Endothelial cell of umbilical vein (primary cell): ENCODE measurements around the gene RHOXF2. TPM values are rescaled to one million over a fixed set of nuclear protein-coding genes. Genes with fewer than 3 reads are reported as not detected.

ENCODE experiments used
- BruUV-seq: library from RNA; stranded (reverse); fragments of 400-500 nt; replicated peaks from 2 replicates; lab custom pipeline; 2021; lab: Mats Ljungman, UMichigan
- CTCF ChIA-PET: fragments of 300-600, 350-600 bp; sonication (Branson Sonifier 250); formaldehyde crosslinking; loops from one replicate; lab custom pipeline; 2021; ENCODE audit warnings: antibody characterized with exemption, inconsistent platforms; lab: Charles Lee
- POLR2A ChIA-PET: fragments of 300-600, 350-600 bp; sonication (Branson Sonifier 250); formaldehyde crosslinking; loops from one replicate; lab custom pipeline; 2021; ENCODE audit warnings: antibody characterized with exemption, inconsistent platforms; lab: Charles Lee
- DNase-seq: peaks from one replicate; pipeline ENCODE4 v3.0.0-alpha.2; 2011; ENCODE audit warnings: low read depth, low spot score
- FAIRE-seq: peaks from 2 replicates; lab custom pipeline; 2011; peaks lifted over from hg19 to GRCh38; lab: Jason Lieb, UNC
- H2AFZ ChIP-seq: 2 replicates; pipeline ENCODE4 v1.6.0; 2012; ENCODE audit warnings: low read depth, low read length, control low read depth, inconsistent platforms
- H3K27ac ChIP-seq: 2 replicates; pipeline ENCODE4 v1.5.1; 2011; ENCODE audit warnings: low read depth, mild to moderate bottlenecking, control low read depth, low read length, moderate library complexity; ENCODE audit not compliant: insufficient read depth
- H3K27me3 ChIP-seq, 2 experiments: 2 replicates each; pipeline versions ENCODE4 v1.6.0 to v1.6.1; 2011; ENCODE audit warnings: low read length in 2 of 2, mixed read lengths in 1 of 2; ENCODE audit not compliant: control insufficient read depth in 2 of 2, insufficient read depth in 2 of 2
- H3K36me3 ChIP-seq, 2 experiments: 2 replicates in 1 of 2; 3 replicates in 1 of 2; pipeline ENCODE4 v1.5.1; 2011; ENCODE audit warnings: low read length in 2 of 2, mild to moderate bottlenecking in 1 of 2, moderate library complexity in 1 of 2; ENCODE audit not compliant: control insufficient read depth in 2 of 2, insufficient read depth in 2 of 2; ENCODE audit errors: extremely low read depth in 1 of 2
- H3K4me1 ChIP-seq: 3 replicates; pipeline ENCODE4 v1.5.1; 2011; ENCODE audit warnings: mild to moderate bottlenecking, low read length; ENCODE audit not compliant: control insufficient read depth, insufficient read depth; ENCODE audit errors: extremely low read depth
- H3K4me2 ChIP-seq: 2 replicates; pipeline ENCODE4 v1.6.1; 2011; ENCODE audit warnings: low read length, control low read depth, mixed read lengths; ENCODE audit not compliant: insufficient read depth
- H3K4me3 ChIP-seq, 3 experiments: fragments of 200-600 bp in 1 of 3; sonication (generic), shearing (Covaris generic) in 1 of 3; replicated peaks in 1 of 3; 2 replicates each; pipeline ENCODE4 v1.5.1; 2011 to 2016; ENCODE audit warnings: control low read depth in 3 of 3, low read length in 3 of 3, mild to moderate bottlenecking in 2 of 3, inconsistent platforms in 1 of 3, low read depth in 1 of 3, moderate library complexity in 1 of 3; ENCODE audit not compliant: insufficient read depth in 1 of 3
- H3K79me2 ChIP-seq: 2 replicates; pipeline ENCODE4 v1.6.0; 2012; ENCODE audit warnings: low read length, inconsistent platforms; ENCODE audit not compliant: control insufficient read depth, insufficient read depth
- H3K9ac ChIP-seq: replicated peaks from 2 replicates; pipeline ENCODE3; 2011; ENCODE audit warnings: low read length, control low read depth; ENCODE audit not compliant: insufficient read depth; ENCODE audit errors: extremely low read depth
- H3K9me1 ChIP-seq: replicated peaks from 3 replicates; pipeline ENCODE4 v1.6.0; 2011; ENCODE audit warnings: mild to moderate bottlenecking, low read length; ENCODE audit not compliant: control insufficient read depth, insufficient read depth; ENCODE audit errors: extremely low read depth
- H3K9me3 ChIP-seq: replicated peaks from 2 replicates; pipeline ENCODE4 v1.5.1; 2012; ENCODE audit warnings: low read length, inconsistent platforms; ENCODE audit not compliant: control insufficient read depth, insufficient read depth
- H4K20me1 ChIP-seq: replicated peaks from 2 replicates; pipeline ENCODE3; 2011; ENCODE audit warnings: mild to moderate bottlenecking, low read length; ENCODE audit not compliant: control insufficient read depth, insufficient read depth; ENCODE audit errors: extremely low read depth
- EZH2 ChIP-seq: IDR thresholded peaks from 2 replicates; pipeline ENCODE4 v1.6.1; 2012; ENCODE audit warnings: borderline replicate concordance, low read depth, mild to moderate bottlenecking, moderate library complexity, low read length, inconsistent platforms; ENCODE audit not compliant: severe bottlenecking
- FOS ChIP-seq: IDR thresholded peaks from 2 replicates; pipeline ENCODE4 v1.6.1; 2011; ENCODE audit warnings: mild to moderate bottlenecking, low read length, moderate library complexity, borderline replicate concordance; ENCODE audit not compliant: insufficient read depth
- GATA2 ChIP-seq: IDR thresholded peaks from 2 replicates; pipeline ENCODE4 v1.7.0; 2011; ENCODE audit warnings: low read depth, mild to moderate bottlenecking, moderate library complexity, mixed read lengths, low read length; ENCODE audit not compliant: insufficient read length, insufficient read depth
- JUN ChIP-seq: IDR thresholded peaks from 2 replicates; pipeline ENCODE4 v1.6.1; 2011; ENCODE audit warnings: borderline replicate concordance, low read depth; ENCODE audit not compliant: insufficient read length, insufficient read depth
- MYC ChIP-seq: IDR thresholded peaks from one replicate; pipeline ENCODE4 v1.6.1; 2011; ENCODE audit warnings: mild to moderate bottlenecking, low read depth, low read length
- POLR2A ChIP-seq: IDR thresholded peaks from 2 replicates; pipeline ENCODE4 v1.6.1; 2012; ENCODE audit warnings: low read depth, mild to moderate bottlenecking, control low read depth, low read length
- POLR2AphosphoS5 ChIP-seq: IDR thresholded peaks from 2 replicates; pipeline ENCODE4 v1.6.1; 2012; ENCODE audit warnings: low read depth, mild to moderate bottlenecking, control low read depth, low read length, moderate library complexity; ENCODE audit not compliant: insufficient read depth
- dilution Hi-C: fragments of 300-500 bp; cut with MboI; formaldehyde crosslinking; loops from one replicate; pipeline ENCODE4 v1.15.0; 2019; ENCODE audit warnings: low sequenced_read_pairs; ENCODE audit not compliant: extremely low pct_ligation_motif_present
- intact Hi-C: fragments of 100-400 bp; cut with micrococcal nuclease; formaldehyde crosslinking; loops from one replicate; pipeline ENCODE4 v1.10.0; 2022
- polyA plus RNA-seq, 4 experiments: library from polyadenylated mRNA; depleted of rRNA in 3 of 4; stranded (reverse) in 3 of 4; unstranded in 1 of 4; fragments of >200 nt; gene quantifications; 2 replicates each; pipeline versions ENCODE4 v1.2.1 to v1.2.3, GENCODE V29; 2011 to 2012; ENCODE audit warnings: missing spikeins in 1 of 4
- total RNA-seq: library from RNA; stranded (reverse); gene quantifications from 2 replicates; pipeline ENCODE4 v1.2.3, GENCODE V29; 2021
- TF ChIP-seq, protein P1 (sequence below): IDR thresholded peaks from 2 replicates; pipeline ENCODE4 v1.6.1; 2011; ENCODE audit not compliant: insufficient read depth, insufficient read length
- TF ChIP-seq, protein P2 (sequence below), 2 donors: IDR thresholded peaks; 1 replicate in 1 of 2; 2 replicates in 1 of 2; pipeline ENCODE4 v1.5.1; 2011; ENCODE audit warnings: low read length in 2 of 2, mild to moderate bottlenecking in 2 of 2, moderate library complexity in 2 of 2, control low read depth in 1 of 2, inconsistent platforms in 1 of 2, low read depth in 1 of 2; ENCODE audit not compliant: insufficient read depth in 1 of 2; ENCODE audit errors: extremely low read depth in 1 of 2

The RHOXF2 gene
- total and polyA plus RNA-seq, 2 donors (not counting 3 experiments of a cell fraction or from before 2014, with no cell fraction given) = not detected

DNA sequence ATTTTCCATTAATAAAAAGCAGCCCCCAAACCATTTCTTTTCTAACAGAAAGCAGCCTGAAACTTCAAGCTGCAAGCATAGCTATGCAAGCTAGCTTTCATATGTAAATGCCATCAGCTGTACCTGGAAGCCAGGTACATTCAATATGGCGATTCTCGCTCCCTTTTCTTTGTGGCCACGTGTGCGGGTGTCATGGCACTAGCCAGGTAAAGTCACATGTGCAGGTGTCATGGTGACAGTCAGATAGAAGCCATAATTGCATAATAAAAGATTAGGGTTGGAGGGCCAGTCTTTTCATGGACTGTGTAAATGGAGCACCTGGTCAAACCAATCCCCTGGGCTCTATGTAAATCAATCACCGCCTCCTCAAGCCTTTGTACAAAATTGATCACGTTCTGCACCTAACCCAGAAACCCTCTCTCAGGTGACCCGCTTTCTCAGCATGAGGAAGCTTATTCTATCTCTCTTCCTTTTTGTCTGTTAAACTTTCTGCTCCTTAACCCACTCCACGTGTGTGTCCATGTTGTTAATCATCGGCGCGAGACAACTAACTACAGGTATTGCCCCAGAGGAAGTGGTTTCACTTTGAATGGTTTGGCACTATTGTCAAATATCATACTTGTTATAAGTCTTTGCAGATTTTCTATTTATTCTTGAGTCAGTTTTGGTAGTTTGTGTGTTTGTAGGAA lies 18.0 kb upstream of the RHOXF2 start:
- Histone ChIP-seq H3K9me3 (no peaks in the 10 kb centered on the region), H3K4me3 (no peak overlapping the region), H3K27ac (no peak overlapping the region), H3K27me3 (peaks cover 3 to 7% of the 10 kb centered on the region in 2 experiments), H2AFZ (no peak overlapping the region), H3K9me1 (no peaks in the 10 kb centered on the region), H3K79me2 (no peaks in the 10 kb centered on the region), H3K4me1 (no peaks in the 10 kb centered on the region), H3K36me3 (no peaks in the 10 kb centered on the region), H4K20me1 (no peaks in the 10 kb centered on the region), H3K4me2 (no peak overlapping the region), H3K9ac (no peak overlapping the region)
- no peak for DNase-seq
- no peak for FAIRE-seq
- intact Hi-C loops = loop anchor here (10.0 kb wide), 1 partner anchor 46 kb away; no protein-coding TSS in a partner anchor
- TF ChIP-seq FOS = no peak
- BruUV-seq = no TSS peak
- POLR2A ChIA-PET = no interaction called here
- CTCF ChIA-PET = no interaction called here
- dilution Hi-C loops = no loop called here

DNA sequence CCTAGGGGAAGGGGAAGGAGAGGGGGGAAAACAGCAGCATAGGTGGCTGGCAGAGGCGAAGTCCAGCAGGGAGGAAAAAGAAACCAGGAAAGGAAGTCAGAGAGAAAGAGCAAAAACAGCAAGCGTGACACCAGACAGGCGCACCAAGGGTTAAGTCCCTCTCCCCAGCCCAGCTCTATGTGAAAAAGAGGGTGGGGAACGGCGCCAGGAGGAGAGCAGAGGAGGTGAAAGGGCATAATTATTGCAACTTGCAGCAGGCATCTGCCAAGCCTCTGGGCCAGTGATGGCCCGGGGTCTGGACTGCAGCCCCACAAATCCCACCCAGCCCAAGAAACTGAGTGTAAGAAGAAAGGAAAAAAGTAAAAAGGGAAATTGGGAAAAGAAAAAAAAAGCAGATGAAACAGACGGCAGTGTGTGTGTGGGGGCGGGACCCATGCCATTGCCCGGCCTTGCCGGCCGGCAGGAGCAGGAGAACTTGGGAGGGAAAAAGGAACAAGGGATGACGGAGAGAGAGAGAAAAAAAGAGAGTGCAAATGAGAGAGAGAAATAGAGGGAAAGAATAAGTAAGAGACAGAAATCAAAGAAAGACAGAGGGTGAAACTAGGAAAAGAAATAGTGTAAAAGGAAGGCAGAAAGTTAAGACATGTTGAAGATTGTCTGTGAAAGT lies 14.1 kb upstream of the RHOXF2 start:
- Histone ChIP-seq H2AFZ (no peak overlapping the region), H3K79me2 (no peaks in the 10 kb centered on the region), H3K4me1 (no peaks in the 10 kb centered on the region), H3K4me3 (no peak overlapping the region), H4K20me1 (no peaks in the 10 kb centered on the region), H3K9me1 (no peaks in the 10 kb centered on the region), H3K27me3 (peaks cover 3 to 7% of the 10 kb centered on the region in 2 experiments), H3K9ac (no peak overlapping the region), H3K9me3 (no peaks in the 10 kb centered on the region), H3K36me3 (no peaks in the 10 kb centered on the region), H3K4me2 (no peak overlapping the region), H3K27ac (no peak overlapping the region)
- no TSS peak for BruUV-seq
- no peak for TF ChIP-seq GATA2
- no peak for TF ChIP-seq JUN
- no peak for TF ChIP-seq MYC
- no peak for TF ChIP-seq POLR2A
- TF ChIP-seq, protein P1, sequence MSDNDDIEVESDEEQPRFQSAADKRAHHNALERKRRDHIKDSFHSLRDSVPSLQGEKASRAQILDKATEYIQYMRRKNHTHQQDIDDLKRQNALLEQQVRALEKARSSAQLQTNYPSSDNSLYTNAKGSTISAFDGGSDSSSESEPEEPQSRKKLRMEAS = no peak
- TF ChIP-seq, protein P2, sequence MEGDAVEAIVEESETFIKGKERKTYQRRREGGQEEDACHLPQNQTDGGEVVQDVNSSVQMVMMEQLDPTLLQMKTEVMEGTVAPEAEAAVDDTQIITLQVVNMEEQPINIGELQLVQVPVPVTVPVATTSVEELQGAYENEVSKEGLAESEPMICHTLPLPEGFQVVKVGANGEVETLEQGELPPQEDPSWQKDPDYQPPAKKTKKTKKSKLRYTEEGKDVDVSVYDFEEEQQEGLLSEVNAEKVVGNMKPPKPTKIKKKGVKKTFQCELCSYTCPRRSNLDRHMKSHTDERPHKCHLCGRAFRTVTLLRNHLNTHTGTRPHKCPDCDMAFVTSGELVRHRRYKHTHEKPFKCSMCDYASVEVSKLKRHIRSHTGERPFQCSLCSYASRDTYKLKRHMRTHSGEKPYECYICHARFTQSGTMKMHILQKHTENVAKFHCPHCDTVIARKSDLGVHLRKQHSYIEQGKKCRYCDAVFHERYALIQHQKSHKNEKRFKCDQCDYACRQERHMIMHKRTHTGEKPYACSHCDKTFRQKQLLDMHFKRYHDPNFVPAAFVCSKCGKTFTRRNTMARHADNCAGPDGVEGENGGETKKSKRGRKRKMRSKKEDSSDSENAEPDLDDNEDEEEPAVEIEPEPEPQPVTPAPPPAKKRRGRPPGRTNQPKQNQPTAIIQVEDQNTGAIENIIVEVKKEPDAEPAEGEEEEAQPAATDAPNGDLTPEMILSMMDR (IDR thresholded peaks at IDR 0.05; ENCODE audit: extremely low read depth in 1 of 2, insufficient read depth in 1 of 2, low read depth in 1 of 2, low read length in 2 of 2) = no peak
- TF ChIP-seq FOS = no peak
- no peak for TF ChIP-seq POLR2AphosphoS5
- TF ChIP-seq EZH2 = no peak
- dilution Hi-C loops = no loop called here
- no peak for DNase-seq
- intact Hi-C loops = loop anchor here (10.0 kb wide), 1 partner anchor 50 kb away; no protein-coding TSS in a partner anchor
- ChIA-PET POLR2A (no interaction called here), CTCF (no interaction called here)
- no peak for FAIRE-seq
